Measurements from ENCODE around the gene SPSB2.

The SPSB2 gene

DNA sequence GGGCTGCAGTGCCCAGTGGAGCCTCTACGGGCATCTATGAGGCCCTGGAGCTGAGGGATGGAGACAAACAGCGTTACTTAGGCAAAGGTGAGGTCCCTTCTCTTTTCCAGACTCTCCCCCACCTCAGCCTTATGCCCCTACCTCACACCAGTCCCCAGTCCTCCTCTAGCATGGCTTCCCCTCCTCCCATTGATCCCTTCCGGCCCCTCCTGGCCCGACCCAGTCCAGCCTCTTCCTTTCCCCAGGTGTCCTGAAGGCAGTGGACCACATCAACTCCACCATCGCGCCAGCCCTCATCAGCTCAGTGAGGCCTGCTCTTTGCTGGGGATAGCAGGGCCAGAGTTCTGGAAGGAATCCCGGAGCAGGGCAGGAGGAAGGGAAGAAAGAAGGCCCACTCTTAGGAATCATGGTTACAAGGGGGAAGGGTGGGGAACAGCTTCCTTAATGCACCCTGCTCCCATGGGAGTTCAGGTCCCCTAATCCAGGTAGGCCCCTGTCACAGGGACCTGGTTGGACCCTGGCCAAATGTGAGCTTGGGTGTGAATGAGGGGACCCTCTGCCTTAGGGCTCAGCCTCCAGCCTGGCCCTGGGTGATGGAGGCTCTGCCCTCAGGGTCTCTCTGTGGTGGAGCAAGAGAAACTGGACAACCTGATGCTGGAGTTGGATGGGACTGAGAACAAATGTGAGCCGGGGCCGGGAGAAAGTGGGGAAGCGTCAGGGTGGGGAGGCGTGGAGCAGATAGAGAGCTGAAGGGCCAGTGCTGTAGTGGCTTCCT lies 43.5 kb upstream of the SPSB2 start:
- ChIA-PET CTCF (interaction anchor here (0.7 to 8.2 kb wide), 9 partner anchors 9 to 50 kb away, joined by 3 to 98 read pairs (median 3); partner anchors contain the start of gene SPSB2), POLR2A (interaction anchor here (1.0 to 1.2 kb wide), 2 partner anchors 9 to 27 kb away, joined by 3 read pairs; partner anchors contain the start of genes C12orf57 and RNU7-1)
- TF ChIP-seq, protein P1, sequence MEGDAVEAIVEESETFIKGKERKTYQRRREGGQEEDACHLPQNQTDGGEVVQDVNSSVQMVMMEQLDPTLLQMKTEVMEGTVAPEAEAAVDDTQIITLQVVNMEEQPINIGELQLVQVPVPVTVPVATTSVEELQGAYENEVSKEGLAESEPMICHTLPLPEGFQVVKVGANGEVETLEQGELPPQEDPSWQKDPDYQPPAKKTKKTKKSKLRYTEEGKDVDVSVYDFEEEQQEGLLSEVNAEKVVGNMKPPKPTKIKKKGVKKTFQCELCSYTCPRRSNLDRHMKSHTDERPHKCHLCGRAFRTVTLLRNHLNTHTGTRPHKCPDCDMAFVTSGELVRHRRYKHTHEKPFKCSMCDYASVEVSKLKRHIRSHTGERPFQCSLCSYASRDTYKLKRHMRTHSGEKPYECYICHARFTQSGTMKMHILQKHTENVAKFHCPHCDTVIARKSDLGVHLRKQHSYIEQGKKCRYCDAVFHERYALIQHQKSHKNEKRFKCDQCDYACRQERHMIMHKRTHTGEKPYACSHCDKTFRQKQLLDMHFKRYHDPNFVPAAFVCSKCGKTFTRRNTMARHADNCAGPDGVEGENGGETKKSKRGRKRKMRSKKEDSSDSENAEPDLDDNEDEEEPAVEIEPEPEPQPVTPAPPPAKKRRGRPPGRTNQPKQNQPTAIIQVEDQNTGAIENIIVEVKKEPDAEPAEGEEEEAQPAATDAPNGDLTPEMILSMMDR (IDR thresholded peaks at IDR 0.05; ENCODE audit: insufficient read depth, low read length, missing control alignments): no peak
- no peak for DNase-seq (ENCODE audit: low read depth, low spot score)
- peak overlapping the region; percentile 6 for H3K4me3 ChIP-seq (ENCODE audit: low read depth, low read length)

DNA sequence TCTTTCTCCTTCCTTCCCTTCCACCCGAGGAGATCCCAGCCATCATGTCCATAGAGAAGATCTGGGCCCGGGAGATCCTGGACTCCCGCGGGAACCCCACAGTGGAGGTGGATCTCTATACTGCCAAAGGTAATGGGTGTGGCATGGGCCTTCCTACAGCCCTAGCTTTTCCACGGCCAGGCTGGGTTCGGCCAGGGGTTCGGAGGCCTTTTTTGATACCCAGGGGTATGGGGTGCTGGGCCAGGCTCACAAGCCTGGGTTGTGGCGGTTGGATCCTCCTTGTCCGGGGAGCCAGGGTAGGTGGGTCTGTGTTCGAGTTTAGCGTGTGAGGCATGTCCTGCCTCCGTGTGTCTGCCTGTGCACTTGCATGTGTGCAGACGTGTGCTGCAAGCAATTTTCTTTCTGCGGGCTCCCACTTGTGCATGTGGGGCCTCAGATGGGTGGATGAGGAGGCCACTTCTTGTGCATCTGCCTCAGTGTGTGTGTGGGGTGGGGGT lies 42.7 kb upstream of the SPSB2 start:
- H3K4me3 ChIP-seq (ENCODE audit: low read depth, low read length): peak overlapping the region; percentile 69
- CTCF ChIA-PET: interaction anchor here (1.0 to 8.2 kb wide), 3 partner anchors 9 to 43 kb away, joined by 3 to 98 read pairs (median 16); partner anchors contain the start of gene SPSB2
- no peak for DNase-seq (ENCODE audit: low read depth, low spot score)
- TF ChIP-seq, protein P1 (IDR thresholded peaks at IDR 0.05; ENCODE audit: insufficient read depth, low read length, missing control alignments): no peak
- POLR2A ChIA-PET: interaction anchor here (0.6 kb wide), 1 partner anchor 10 kb away, joined by 3 read pairs; no protein-coding TSS in a partner anchor

DNA sequence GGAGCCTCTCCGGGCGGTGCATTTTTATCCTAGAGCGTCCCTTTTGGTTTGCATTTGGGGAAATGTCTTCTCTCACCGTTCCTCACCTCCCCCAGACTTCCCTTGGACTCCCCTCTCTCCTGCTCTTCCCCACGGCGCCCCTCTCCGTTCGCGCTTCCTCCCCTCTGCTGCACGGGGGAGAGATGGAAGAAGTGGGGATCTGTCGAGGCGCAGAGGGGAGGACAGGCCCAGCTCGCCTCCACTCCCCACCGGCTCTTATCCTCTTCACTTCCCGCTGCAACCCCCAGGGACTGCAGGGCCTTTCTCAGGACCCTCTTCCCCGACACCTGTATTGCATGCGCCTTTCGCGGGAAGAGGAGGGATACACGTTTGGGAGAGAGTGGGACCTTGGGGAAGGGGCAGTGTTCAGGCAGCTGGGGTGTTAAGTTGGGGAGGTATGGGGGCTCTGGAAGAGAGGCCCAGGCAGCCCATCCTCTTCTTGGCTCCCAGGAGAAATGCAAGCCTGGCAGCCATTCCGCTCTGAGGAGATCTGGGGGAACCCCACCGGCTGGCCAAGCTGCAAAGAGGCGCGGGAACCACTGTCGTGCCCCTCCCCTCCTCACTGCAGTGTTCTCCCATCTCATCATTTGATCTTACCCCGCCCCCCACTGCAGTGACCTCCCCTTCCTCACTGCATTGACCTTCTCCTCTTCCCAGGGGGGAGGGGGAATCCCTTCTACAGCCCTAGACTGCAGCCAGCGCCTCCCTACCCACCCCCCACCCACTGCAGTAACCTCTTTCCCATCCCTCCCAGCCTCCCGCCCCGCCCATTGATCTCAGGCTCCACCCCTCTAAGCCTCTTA lies 42.1 kb upstream of the SPSB2 start:
- H3K4me3 ChIP-seq (ENCODE audit: low read depth, low read length): peak overlapping the region; percentile 69
- DNase-seq (ENCODE audit: low read depth, low spot score): no peak
- ChIA-PET CTCF (interaction anchor here (0.8 to 8.2 kb wide), 3 partner anchors 10 to 34 kb away, joined by 3 to 98 read pairs (median 3); partner anchors contain the start of gene ATN1), POLR2A (interaction anchor here (0.6 to 1.3 kb wide), 3 partner anchors 10 to 198 kb away, joined by 3 to 4 read pairs (median 3); no protein-coding TSS in a partner anchor)
- TF ChIP-seq, protein P1 (IDR thresholded peaks at IDR 0.05; ENCODE audit: insufficient read depth, low read length, missing control alignments): no peak

DNA sequence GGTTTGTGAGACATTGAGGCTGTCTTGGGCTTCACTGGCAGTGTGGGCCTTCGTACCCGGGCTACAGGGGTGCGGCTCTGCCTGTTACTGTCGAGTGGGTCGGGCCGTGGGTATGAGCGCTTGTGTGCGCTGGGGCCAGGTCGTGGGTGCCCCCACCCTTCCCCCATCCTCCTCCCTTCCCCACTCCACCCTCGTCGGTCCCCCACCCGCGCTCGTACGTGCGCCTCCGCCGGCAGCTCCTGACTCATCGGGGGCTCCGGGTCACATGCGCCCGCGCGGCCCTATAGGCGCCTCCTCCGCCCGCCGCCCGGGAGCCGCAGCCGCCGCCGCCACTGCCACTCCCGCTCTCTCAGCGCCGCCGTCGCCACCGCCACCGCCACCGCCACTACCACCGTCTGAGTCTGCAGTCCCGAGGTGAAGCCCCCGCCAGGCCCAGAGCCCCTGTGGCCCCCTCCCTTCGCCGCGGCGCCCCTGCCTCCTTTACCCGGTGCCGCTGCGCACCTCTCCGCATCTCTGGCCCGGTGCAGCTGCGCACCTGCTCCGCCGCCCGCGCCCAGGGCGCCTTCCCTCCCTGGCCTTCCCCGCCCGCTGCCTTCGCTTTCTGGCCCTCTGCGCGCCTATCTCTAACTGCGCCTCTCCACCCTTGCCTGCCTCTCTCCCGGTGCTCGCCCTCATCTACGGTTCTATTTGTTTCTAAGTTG lies 41.3 kb upstream of the SPSB2 start, which contains the start of gene ENO2:
ENO2 (plus strand) TSS at position 335 of the 701 bp plus-strand sequence. CDS start 1,253 bp downstream, outside the sequence.
- peak within 1 kb of the TSS; percentile 69 for H3K4me3 ChIP-seq (ENCODE audit: low read depth, low read length)
- ChIA-PET CTCF (interaction anchor here (0.8 to 8.2 kb wide), 5 partner anchors 11 to 43 kb away, joined by 3 to 98 read pairs (median 14); partner anchors contain the start of genes ATN1 and SPSB2), POLR2A (interaction anchor here (0.6 to 1.3 kb wide), 3 partner anchors 11 to 199 kb away, joined by 3 to 4 read pairs (median 3); no protein-coding TSS in a partner anchor)
- TF ChIP-seq, protein P1 (IDR thresholded peaks at IDR 0.05; ENCODE audit: insufficient read depth, low read length, missing control alignments): no peak
- no peak for DNase-seq (ENCODE audit: low read depth, low spot score)

DNA sequence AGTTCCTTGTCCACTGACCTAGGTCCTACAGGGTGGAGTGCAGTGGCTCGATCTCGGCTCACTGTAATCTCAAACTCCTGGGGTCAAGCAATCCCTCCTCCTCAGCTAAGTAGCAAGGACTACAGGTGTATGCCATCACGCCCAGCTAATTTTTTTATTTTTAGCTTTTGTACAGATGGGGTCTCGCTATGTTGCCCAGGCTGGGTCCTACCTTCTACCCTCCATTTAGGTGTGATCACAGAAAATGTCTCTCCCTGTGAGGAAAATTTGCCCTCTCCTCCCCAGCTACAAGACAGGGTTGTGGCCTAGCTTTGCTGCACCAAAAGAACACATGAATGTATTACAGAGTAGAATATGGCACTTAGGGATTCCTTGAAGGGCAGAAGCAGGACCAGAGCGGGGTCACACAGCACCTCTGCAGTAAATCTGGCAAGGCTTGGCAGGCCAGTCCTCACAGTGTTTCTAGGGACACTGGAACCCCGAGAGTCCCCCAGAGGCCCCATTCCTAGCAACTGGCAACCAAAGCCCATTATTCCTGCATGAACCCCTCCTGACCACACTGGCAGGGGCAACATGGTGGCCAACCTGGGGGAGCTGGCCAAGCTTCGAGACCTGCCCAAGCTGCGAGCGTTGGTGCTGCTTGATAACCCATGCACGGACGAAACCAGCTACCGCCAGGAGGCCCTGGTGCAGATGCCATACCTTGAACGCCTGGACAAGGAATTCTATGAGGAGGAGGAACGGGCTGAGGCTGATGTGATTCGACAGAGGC lies 39.2 kb upstream of the SPSB2 start:
- TF ChIP-seq, protein P1 (IDR thresholded peaks at IDR 0.05; ENCODE audit: insufficient read depth, low read length, missing control alignments): no peak
- no peak overlapping the region for H3K4me3 ChIP-seq (ENCODE audit: low read depth, low read length)
- CTCF ChIA-PET: interaction anchor here (0.9 to 8.2 kb wide), 7 partner anchors 7 to 48 kb away, joined by 3 to 98 read pairs (median 8); partner anchors contain the start of genes LRRC23 and SPSB2
- no peak for DNase-seq (ENCODE audit: low read depth, low spot score)
- POLR2A ChIA-PET: interaction anchor here (0.9 kb wide), 1 partner anchor 13 kb away, joined by 3 read pairs; no protein-coding TSS in a partner anchor
